SK-N-SH (cell line): Measurements from ENCODE around the gene MISP3. TPM values are rescaled to one million over a fixed set of nuclear protein-coding genes. Genes with fewer than 3 reads are reported as not detected.

Experiments used
- CTCF ChIA-PET: fragments of 300-600, 350-600 bp; formaldehyde crosslinking; extraction: SDS; loops from one replicate; lab custom pipeline; 2021; lab: Yijun Ruan, JAX
- POLR2A ChIA-PET: fragments of 350-600 bp; sonication (Branson Sonifier 250); formaldehyde crosslinking; extraction: SDS; loops from one replicate; lab custom pipeline; 2020; ENCODE audit warnings: antibody characterized with exemption, inconsistent platforms; lab: Yijun Ruan, JAX
- DNase-seq: peaks from one replicate; pipeline ENCODE4 v3.0.0; 2012
- H2AFZ ChIP-seq: fragments of 200-600 bp; sonication (generic); 2 replicates; pipeline ENCODE4 v1.8.1; 2016; ENCODE audit warnings: antibody characterized with exemption, mild to moderate bottlenecking, low read depth
- H3F3A ChIP-seq: fragments of 200-600 bp; sonication (generic); replicated peaks from 2 replicates; pipeline ENCODE3; 2016; ENCODE audit warnings: antibody characterized with exemption, mild to moderate bottlenecking; ENCODE audit not compliant: insufficient read depth
- H3K27ac ChIP-seq, 2 experiments: fragments of 200-500 bp in 1 of 2; fragments of 200-600 bp in 1 of 2; sonication (Bioruptor generic) in 1 of 2; sonication (generic), shearing (Covaris generic) in 1 of 2; 2 replicates each; pipeline versions ENCODE4 v1.5.1 to v1.6.1; 2014 to 2016; ENCODE audit warnings: low read depth in 2 of 2, inconsistent platforms in 1 of 2, low read length in 1 of 2, mild to moderate bottlenecking in 1 of 2, mixed read lengths in 1 of 2
- H3K27me3 ChIP-seq: fragments of 200-600 bp; sonication (generic), shearing (Covaris generic); 2 replicates; pipeline ENCODE4 v1.6.1; 2016; ENCODE audit warnings: mixed run types; ENCODE audit not compliant: insufficient read depth
- H3K36me3 ChIP-seq, 2 experiments: fragments of 200-500 bp in 1 of 2; fragments of 200-600 bp in 1 of 2; sonication (Bioruptor generic) in 1 of 2; sonication (generic) in 1 of 2; replicated peaks in 1 of 2; 2 replicates each; pipeline versions ENCODE3 to v1.5.1; 2014 to 2016; ENCODE audit warnings: low read length in 1 of 2, mild to moderate bottlenecking in 1 of 2; ENCODE audit not compliant: insufficient read depth in 2 of 2, control insufficient read depth in 1 of 2
- H3K4me1 ChIP-seq, 2 experiments: fragments of 200-500 bp in 1 of 2; fragments of 200-600 bp in 1 of 2; sonication (Bioruptor generic) in 1 of 2; sonication (generic), shearing (Covaris generic) in 1 of 2; 2 replicates each; pipeline versions ENCODE4 v1.5.1 to v1.6.1; 2014 to 2016; ENCODE audit warnings: low read depth in 1 of 2, low read length in 1 of 2, mixed run types in 1 of 2; ENCODE audit not compliant: insufficient read depth in 2 of 2, control insufficient read depth in 1 of 2
- H3K4me2 ChIP-seq: fragments of 200-600 bp; sonication (generic), shearing (Covaris generic); 2 replicates; pipeline ENCODE4 v1.6.1; 2017; ENCODE audit warnings: mixed run types
- H3K4me3 ChIP-seq, 2 experiments: fragments of 200-500 bp in 1 of 2; fragments of 200-600 bp in 1 of 2; sonication (Bioruptor generic) in 1 of 2; sonication (generic), shearing (Covaris generic) in 1 of 2; 2 replicates each; pipeline versions ENCODE4 v1.5.1 to v1.8.1; 2014 to 2016; ENCODE audit warnings: low read depth in 2 of 2, inconsistent platforms in 1 of 2, low read length in 1 of 2, mild to moderate bottlenecking in 1 of 2, mixed read lengths in 1 of 2, moderate library complexity in 1 of 2
- H3K79me2 ChIP-seq: fragments of 200-600 bp; sonication (generic); 2 replicates; pipeline ENCODE4 v1.8.1; 2017; ENCODE audit warnings: mild to moderate bottlenecking; ENCODE audit not compliant: insufficient read depth
- H3K9ac ChIP-seq: fragments of 200-600 bp; sonication (generic); 2 replicates; pipeline ENCODE4 v1.6.1; 2017; ENCODE audit warnings: mixed run types
- H3K9me2 ChIP-seq: fragments of 200-600 bp; sonication (generic); 2 replicates; pipeline ENCODE4 v1.6.1; 2017; ENCODE audit warnings: mixed run types
- H3K9me3 ChIP-seq: fragments of 200-600 bp; sonication (generic); 2 replicates; pipeline ENCODE4 v1.6.1; 2017; ENCODE audit warnings: mixed run types, mild to moderate bottlenecking, moderate library complexity
- H4K20me1 ChIP-seq: fragments of 200-600 bp; sonication (generic); 2 replicates; pipeline ENCODE4 v1.6.1; 2017; ENCODE audit warnings: mild to moderate bottlenecking, mixed run types; ENCODE audit not compliant: insufficient read depth
- CHD2 ChIP-seq: fragments of 150-350 bp; IDR thresholded peaks from 2 replicates; pipeline ENCODE4 v1.6.1; 2018; ENCODE audit warnings: low read length; ENCODE audit not compliant: partially characterized antibody
- CTCF ChIP-seq: fragments of 200-600 bp; sonication (generic); IDR thresholded peaks from 2 replicates; pipeline ENCODE4 v1.6.1; 2017; ENCODE audit warnings: antibody characterized with exemption, mild to moderate bottlenecking, moderate library complexity
- EP300 ChIP-seq, 2 experiments: IDR thresholded peaks; 2 replicates each; pipeline versions ENCODE4 v1.4.0 to v1.6.1; 2012; ENCODE audit warnings: borderline replicate concordance in 1 of 2, low read depth in 1 of 2, low read length in 1 of 2
- FOSL2 ChIP-seq: IDR thresholded peaks from 2 replicates; pipeline ENCODE4 v1.4.0; 2012; ENCODE audit warnings: low read depth, mild to moderate bottlenecking, moderate library complexity, borderline replicate concordance
- FOXJ3 ChIP-seq: sonication (generic); formaldehyde crosslinking; IDR thresholded peaks from 2 replicates; pipeline ENCODE4 v1.5.1; 2020; ENCODE audit warnings: mild to moderate bottlenecking, missing genetic modification reagents
- IRF3 ChIP-seq: fragments of 150-350 bp; IDR thresholded peaks from 2 replicates; pipeline ENCODE4 v1.6.1; 2016; ENCODE audit warnings: mild to moderate bottlenecking, low read depth, low read length
- JUND ChIP-seq: IDR thresholded peaks from 2 replicates; pipeline ENCODE4 v1.4.0; 2012
- MAX ChIP-seq: IDR thresholded peaks from 2 replicates; pipeline ENCODE4 v1.4.0; 2012; ENCODE audit warnings: low read depth
- MEF2A ChIP-seq: IDR thresholded peaks from 2 replicates; pipeline ENCODE4 v1.4.0; 2012; ENCODE audit warnings: low read depth, borderline replicate concordance
- POLR2AphosphoS5 ChIP-seq: IDR thresholded peaks from 2 replicates; pipeline ENCODE4 v1.6.1; 2012; ENCODE audit warnings: low read depth, low read length
- RFX5 ChIP-seq: IDR thresholded peaks from 2 replicates; pipeline ENCODE4 v1.6.1; 2012; ENCODE audit warnings: mild to moderate bottlenecking, improper control_type of control experiment, low read length
- RXRA ChIP-seq: IDR thresholded peaks from 2 replicates; pipeline ENCODE4 v1.4.0; 2012; ENCODE audit warnings: low read depth, mild to moderate bottlenecking, borderline replicate concordance
- SIN3A ChIP-seq: IDR thresholded peaks from 2 replicates; pipeline ENCODE4 v1.6.1; 2012; ENCODE audit warnings: low read depth, mild to moderate bottlenecking, low read length, moderate library complexity, borderline replicate concordance
- SMC3 ChIP-seq: IDR thresholded peaks from 2 replicates; pipeline ENCODE4 v1.6.1; 2012; ENCODE audit warnings: low read depth, low read length, improper control_type of control experiment
- TAF1 ChIP-seq: IDR thresholded peaks from 2 replicates; pipeline ENCODE4 v1.6.1; 2012; ENCODE audit warnings: low read depth, mild to moderate bottlenecking, low read length, moderate library complexity, borderline replicate concordance
- TEAD4 ChIP-seq: IDR thresholded peaks from 2 replicates; pipeline ENCODE4 v1.4.0; 2012; ENCODE audit warnings: mild to moderate bottlenecking, borderline replicate concordance; ENCODE audit not compliant: insufficient read depth
- USF1 ChIP-seq: IDR thresholded peaks from 2 replicates; pipeline ENCODE4 v1.4.0; 2012; ENCODE audit warnings: low read depth, borderline replicate concordance
- YY1 ChIP-seq: IDR thresholded peaks from 2 replicates; pipeline ENCODE4 v1.4.0; 2012; ENCODE audit warnings: low read depth, mild to moderate bottlenecking
- ZBTB33 ChIP-seq: IDR thresholded peaks from 2 replicates; pipeline ENCODE4 v1.4.0; 2012; ENCODE audit warnings: low read depth, borderline replicate concordance
- WGBS: methylation state at CpG from one replicate; pipeline ENCODE4 v1.1.6; 2017; ENCODE audit warnings: low lambda C conversion rate; 5-methylcytosine and 5-hydroxymethylcytosine counted together
- polyA plus RNA-seq, 3 experiments: library from polyadenylated mRNA; depleted of rRNA; stranded (reverse); fragments of >200 nt; gene quantifications; 2 replicates each; pipeline ENCODE4 v1.2.3, GENCODE V29; 2012

The MISP3 gene
- polyA plus RNA-seq, 1 of the 3 experiments (the other 2 are of a cell fraction): 2.6 TPM

GRCh38 chr19:14106840-14107239 is 34.3 kb downstream of the MISP3 start:
- Histone ChIP-seq H3F3A (no peaks in the 10 kb centered on the region), H3K27me3 (no peaks in the 10 kb centered on the region), H3K9me2 (no peaks in the 10 kb centered on the region), H3K27ac (no peak overlapping the region), H3K79me2 (peaks cover 18% of the 10 kb centered on the region; the same call in 1 of the 2 replicates), H2AFZ (no peak overlapping the region), H3K9ac (no peak overlapping the region), H3K9me3 (no peaks in the 10 kb centered on the region), H3K4me3 (no peak overlapping the region), H3K4me1 (no peaks in the 10 kb centered on the region), H3K4me2 (no peak overlapping the region), H4K20me1 (no peaks in the 10 kb centered on the region), H3K36me3 (peaks cover 0 to 7% of the 10 kb centered on the region in 2 experiments)
- 95% methylated on average over 8 of the region's 16 CpGs for WGBS
- ChIA-PET POLR2A (no interaction called here), CTCF (interaction anchor here (1.2 kb wide), 1 partner anchor 30 kb away, joined by 3 read pairs; the partner anchor contains the start of gene ASF1B)
- no peak for DNase-seq
- TF ChIP-seq MAX: no peak
- TF ChIP-seq USF1: no peak
- TF ChIP-seq CTCF: no peak
- no peak for TF ChIP-seq TAF1
- no peak for TF ChIP-seq TEAD4
- TF ChIP-seq FOXJ3: no peak
- no peak for TF ChIP-seq SMC3
- TF ChIP-seq IRF3: no peak
- TF ChIP-seq FOSL2: no peak
- no peak for TF ChIP-seq MEF2A
- no peak for TF ChIP-seq EP300 (IDR thresholded peaks at IDR 0.05; ENCODE audit: borderline replicate concordance in 1 of 2, low read depth in 1 of 2, low read length in 1 of 2)
- TF ChIP-seq YY1: no peak
- no peak for TF ChIP-seq CHD2
- TF ChIP-seq ZBTB33: no peak
- TF ChIP-seq POLR2AphosphoS5: no peak
- TF ChIP-seq RFX5: no peak
- TF ChIP-seq RXRA: no peak
- TF ChIP-seq SIN3A: no peak
- no peak for TF ChIP-seq JUND
